Measurements from ENCODE around the gene CFAP119. TPM values are rescaled to one million over a fixed set of nuclear protein-coding genes. Genes with fewer than 3 reads are reported as not detected.

The CFAP119 gene
- total and polyA plus RNA-seq, 2 donors (not counting 3 experiments of a cell fraction or from before 2014, with no cell fraction given) = 6.5 to 9.5 TPM

- no peaks in the 10 kb centered on the region for H4K20me1 ChIP-seq (replicated peaks; ENCODE audit: control insufficient read depth, extremely low read depth, insufficient read depth, low read length)
- H3K4me2 ChIP-seq (ENCODE audit: insufficient read depth, low read length) = no peak overlapping the region
- dilution Hi-C loops (cut with MboI; ENCODE audit: extremely low pct_ligation_motif_present, low sequenced_read_pairs) = no loop called here
- peaks cover 17% of the 10 kb centered on the region for H3K79me2 ChIP-seq (ENCODE audit: control insufficient read depth, insufficient read depth, low read length)
- TF ChIP-seq FOS (IDR thresholded peaks at IDR 0.05; ENCODE audit: borderline replicate concordance, insufficient read depth, low read length) = no peak
- no peak for TF ChIP-seq MYC (IDR thresholded peaks at IDR 0.05; ENCODE audit: low read depth, low read length)
- no peak for TF ChIP-seq JUN (IDR thresholded peaks at IDR 0.05; ENCODE audit: borderline replicate concordance, insufficient read depth, insufficient read length, low read depth)
- TF ChIP-seq POLR2AphosphoS5 (IDR thresholded peaks at IDR 0.05; ENCODE audit: insufficient read depth, low read depth, low read length) = no peak
- TF ChIP-seq POLR2A (IDR thresholded peaks at IDR 0.05; ENCODE audit: low read depth, low read length) = no peak
- no peaks in the 10 kb centered on the region for H3K27me3 ChIP-seq (ENCODE audit: control insufficient read depth in 2 of 2, insufficient read depth in 2 of 2, low read length in 2 of 2)
- FAIRE-seq (no peak), DNase-seq (ENCODE audit: low read depth, low spot score) (peak; percentile 21)
- no peak overlapping the region for H3K27ac ChIP-seq (ENCODE audit: insufficient read depth, low read depth, low read length)
- H3K9me3 ChIP-seq (replicated peaks; ENCODE audit: control insufficient read depth, insufficient read depth, low read length) = no peaks in the 10 kb centered on the region
- peaks cover 10% of the 10 kb centered on the region for H3K4me1 ChIP-seq (ENCODE audit: control insufficient read depth, extremely low read depth, insufficient read depth, low read length)
- no peak overlapping the region for H2AFZ ChIP-seq (ENCODE audit: low read depth, low read length)
- H3K9me1 ChIP-seq (replicated peaks; ENCODE audit: control insufficient read depth, extremely low read depth, insufficient read depth, low read length) = no peaks in the 10 kb centered on the region
- intact Hi-C loops (cut with micrococcal nuclease) = loop anchor here (5.0 kb wide), 1 partner anchor 49 kb away; the partner anchor contains the start of gene SRCAP
- ChIA-PET POLR2A (no interaction called here), CTCF (interaction anchor here (1.2 kb wide), 1 partner anchor 13 kb away, joined by 4 read pairs; no protein-coding TSS in a partner anchor)
- H3K9ac ChIP-seq (replicated peaks; ENCODE audit: extremely low read depth, insufficient read depth, low read length) = no peak overlapping the region
- peaks cover 4 to 10% of the 10 kb centered on the region in 2 experiments for H3K36me3 ChIP-seq (ENCODE audit: control insufficient read depth in 2 of 2, extremely low read depth in 1 of 2, insufficient read depth in 2 of 2, low read length in 2 of 2)
- H3K4me3 ChIP-seq (replicated peaks in 1 of 3; ENCODE audit: insufficient read depth in 1 of 3, low read depth in 1 of 3, low read length in 3 of 3) = no peak overlapping the region
- BruUV-seq (replicated peaks) = no TSS peak
Observed at GRCh38 chr16:30746638-30747175, 15.2 kb downstream of the CFAP119 start.

GRCh38 chr16:30745082-30745481, 16.8 kb downstream of the CFAP119 start:
- POLR2A ChIA-PET = no interaction called here
- H3K4me1 ChIP-seq (ENCODE audit: control insufficient read depth, extremely low read depth, insufficient read depth, low read length) = peaks cover 26% of the 10 kb centered on the region

More at GRCh38 chr16:30745082-30745481, 16.8 kb downstream of the CFAP119 start:
- Histone ChIP-seq H3K79me2 (ENCODE audit: control insufficient read depth, insufficient read depth, low read length) (peaks cover 10% of the 10 kb centered on the region), H3K27ac (ENCODE audit: insufficient read depth, low read depth, low read length) (no peak overlapping the region), H4K20me1 (replicated peaks; ENCODE audit: control insufficient read depth, extremely low read depth, insufficient read depth, low read length) (no peaks in the 10 kb centered on the region), H3K4me3 (replicated peaks in 1 of 3; ENCODE audit: insufficient read depth in 1 of 3, low read depth in 1 of 3, low read length in 3 of 3) (no peak overlapping the region), H3K9me3 (replicated peaks; ENCODE audit: control insufficient read depth, insufficient read depth, low read length) (no peaks in the 10 kb centered on the region), H3K27me3 (ENCODE audit: control insufficient read depth in 2 of 2, insufficient read depth in 2 of 2, low read length in 2 of 2) (no peaks in the 10 kb centered on the region), H3K4me2 (ENCODE audit: insufficient read depth, low read length) (no peak overlapping the region), H3K9me1 (replicated peaks; ENCODE audit: control insufficient read depth, extremely low read depth, insufficient read depth, low read length) (no peaks in the 10 kb centered on the region), H3K36me3 (ENCODE audit: control insufficient read depth in 2 of 2, extremely low read depth in 1 of 2, insufficient read depth in 2 of 2, low read length in 2 of 2) (peaks cover 4% of the 10 kb centered on the region in 2 experiments), H2AFZ (ENCODE audit: low read depth, low read length) (no peak overlapping the region), H3K9ac (replicated peaks; ENCODE audit: extremely low read depth, insufficient read depth, low read length) (no peak overlapping the region)
- no TSS peak for BruUV-seq (replicated peaks)
- intact Hi-C loops (cut with micrococcal nuclease) = loop anchor here (5.0 kb wide), 1 partner anchor 48 kb away; the partner anchor contains the start of gene SRCAP
- dilution Hi-C loops (cut with MboI; ENCODE audit: extremely low pct_ligation_motif_present, low sequenced_read_pairs) = no loop called here
- TF ChIP-seq GATA2 (IDR thresholded peaks at IDR 0.05; ENCODE audit: insufficient read depth, insufficient read length, low read depth, low read length) = no peak
- TF ChIP-seq FOS (IDR thresholded peaks at IDR 0.05; ENCODE audit: borderline replicate concordance, insufficient read depth, low read length) = no peak
- no peak for TF ChIP-seq POLR2AphosphoS5 (IDR thresholded peaks at IDR 0.05; ENCODE audit: insufficient read depth, low read depth, low read length)
- TF ChIP-seq POLR2A (IDR thresholded peaks at IDR 0.05; ENCODE audit: low read depth, low read length) = no peak
- TF ChIP-seq JUN (IDR thresholded peaks at IDR 0.05; ENCODE audit: borderline replicate concordance, insufficient read depth, insufficient read length, low read depth) = no peak
- TF ChIP-seq MAX (IDR thresholded peaks at IDR 0.05; ENCODE audit: insufficient read depth, insufficient read length) = no peak
- no peak for TF ChIP-seq CTCF (IDR thresholded peaks at IDR 0.05; ENCODE audit: extremely low read depth in 1 of 2, insufficient read depth in 1 of 2, low read depth in 1 of 2, low read length in 2 of 2)
- no peak for TF ChIP-seq EZH2 (IDR thresholded peaks at IDR 0.05; ENCODE audit: borderline replicate concordance, low read depth, low read length, severe bottlenecking)
- TF ChIP-seq MYC (IDR thresholded peaks at IDR 0.05; ENCODE audit: low read depth, low read length) = no peak
- FAIRE-seq (no peak), DNase-seq (ENCODE audit: low read depth, low spot score) (no peak)
- CTCF ChIA-PET = no interaction called here

All from endothelial cell of umbilical vein (primary cell).